GM12872 (cell line): Measurements from ENCODE around the gene CUEDC1.

Source experiments
- TF ChIP-seq, protein P1 (sequence below): IDR thresholded peaks from 3 replicates; pipeline ENCODE4 v1.5.1; 2011; ENCODE audit warnings: low read depth, mild to moderate bottlenecking, low read length, moderate library complexity; ENCODE audit not compliant: insufficient read depth

CUEDC1 gene

DNA sequence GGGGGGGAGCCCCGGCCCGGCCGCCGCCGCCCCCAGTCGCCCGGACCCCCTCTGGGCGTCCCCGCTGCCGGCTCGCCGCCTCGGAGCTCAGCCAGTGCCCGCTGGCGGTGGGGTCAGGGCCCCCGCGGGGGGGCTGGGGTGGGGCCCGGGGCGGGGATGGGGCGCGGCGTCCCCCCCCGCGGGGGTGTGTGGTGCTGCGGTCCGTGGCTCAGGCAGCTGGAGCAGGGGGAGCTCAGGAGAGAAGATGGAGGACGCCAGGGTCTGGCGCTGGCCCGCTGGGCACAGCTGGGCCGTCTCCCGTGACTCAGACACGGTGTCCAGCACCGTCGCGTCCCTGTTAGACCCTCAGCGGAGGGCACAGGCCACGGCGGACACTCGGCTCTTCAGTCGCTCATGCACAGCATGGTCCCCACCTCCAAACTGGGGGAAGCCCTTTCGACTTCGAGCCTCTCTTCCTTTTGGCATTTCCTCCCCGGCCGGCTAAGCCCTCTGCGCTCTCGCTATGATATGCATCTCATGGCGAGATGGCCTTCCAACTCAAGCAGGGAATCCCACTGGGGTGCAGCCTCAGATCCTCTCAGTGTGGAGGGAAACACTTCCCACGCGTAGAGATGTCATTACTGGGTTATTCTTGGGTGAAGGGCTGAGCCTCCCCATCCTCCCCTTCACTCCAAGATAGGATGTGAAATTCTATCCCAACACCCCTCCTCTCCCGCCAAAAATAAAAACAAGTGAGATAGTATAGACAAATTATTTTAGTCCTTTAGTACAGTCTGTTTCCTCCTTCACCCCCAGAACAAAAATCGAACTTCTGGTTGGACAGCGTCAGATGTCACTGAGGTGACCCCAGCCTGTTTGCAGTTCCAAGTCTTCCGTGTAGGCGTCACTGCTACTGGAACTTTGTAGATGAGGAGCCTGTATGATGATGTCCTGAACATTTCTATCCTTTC, 33.4 kb upstream of the CUEDC1 start:
- TF ChIP-seq, protein P1, sequence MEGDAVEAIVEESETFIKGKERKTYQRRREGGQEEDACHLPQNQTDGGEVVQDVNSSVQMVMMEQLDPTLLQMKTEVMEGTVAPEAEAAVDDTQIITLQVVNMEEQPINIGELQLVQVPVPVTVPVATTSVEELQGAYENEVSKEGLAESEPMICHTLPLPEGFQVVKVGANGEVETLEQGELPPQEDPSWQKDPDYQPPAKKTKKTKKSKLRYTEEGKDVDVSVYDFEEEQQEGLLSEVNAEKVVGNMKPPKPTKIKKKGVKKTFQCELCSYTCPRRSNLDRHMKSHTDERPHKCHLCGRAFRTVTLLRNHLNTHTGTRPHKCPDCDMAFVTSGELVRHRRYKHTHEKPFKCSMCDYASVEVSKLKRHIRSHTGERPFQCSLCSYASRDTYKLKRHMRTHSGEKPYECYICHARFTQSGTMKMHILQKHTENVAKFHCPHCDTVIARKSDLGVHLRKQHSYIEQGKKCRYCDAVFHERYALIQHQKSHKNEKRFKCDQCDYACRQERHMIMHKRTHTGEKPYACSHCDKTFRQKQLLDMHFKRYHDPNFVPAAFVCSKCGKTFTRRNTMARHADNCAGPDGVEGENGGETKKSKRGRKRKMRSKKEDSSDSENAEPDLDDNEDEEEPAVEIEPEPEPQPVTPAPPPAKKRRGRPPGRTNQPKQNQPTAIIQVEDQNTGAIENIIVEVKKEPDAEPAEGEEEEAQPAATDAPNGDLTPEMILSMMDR = no peak

DNA sequence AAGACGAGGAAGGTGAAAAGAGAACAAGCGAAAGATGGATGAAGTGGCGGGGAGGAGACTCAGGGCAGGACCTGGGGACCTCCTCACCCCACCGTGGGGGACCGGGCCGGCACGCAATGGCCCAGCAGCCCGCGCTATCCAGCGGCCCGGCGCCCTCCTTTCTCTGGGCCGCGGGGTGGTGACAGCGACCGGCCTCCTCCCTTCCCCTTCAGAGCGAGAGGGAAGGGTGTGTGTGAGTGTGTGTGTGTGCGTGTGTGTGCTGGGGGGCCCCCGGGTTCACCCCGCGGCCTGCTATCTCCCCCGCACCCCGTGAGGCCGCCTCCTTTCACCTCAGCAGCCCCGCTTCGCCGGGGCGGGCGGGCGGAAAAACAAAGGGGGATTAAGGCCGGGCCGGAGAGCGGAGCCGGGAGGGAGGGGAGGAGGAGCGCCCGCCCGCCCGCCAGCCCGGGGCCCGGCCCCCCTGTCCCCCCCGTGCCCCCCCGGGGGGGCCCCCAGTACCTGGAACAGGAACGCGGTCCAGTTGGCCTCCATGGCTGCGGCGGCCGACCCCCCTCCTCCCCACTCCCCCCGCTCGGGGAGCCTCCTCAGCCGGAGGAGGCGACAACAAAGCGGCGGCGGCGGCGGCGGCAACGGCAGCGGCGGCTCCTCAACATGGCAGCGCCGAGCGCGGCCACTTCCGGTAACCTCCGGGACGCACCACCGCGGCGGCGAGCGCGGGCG, 32.5 kb upstream of the CUEDC1 start, which contains the start of gene VEZF1:
TSS of gene VEZF1 (minus strand) at position 674 of the 720 bp plus-strand sequence. CDS start at position 531, 143 bp downstream.
- TF ChIP-seq, protein P1 = no peak

DNA sequence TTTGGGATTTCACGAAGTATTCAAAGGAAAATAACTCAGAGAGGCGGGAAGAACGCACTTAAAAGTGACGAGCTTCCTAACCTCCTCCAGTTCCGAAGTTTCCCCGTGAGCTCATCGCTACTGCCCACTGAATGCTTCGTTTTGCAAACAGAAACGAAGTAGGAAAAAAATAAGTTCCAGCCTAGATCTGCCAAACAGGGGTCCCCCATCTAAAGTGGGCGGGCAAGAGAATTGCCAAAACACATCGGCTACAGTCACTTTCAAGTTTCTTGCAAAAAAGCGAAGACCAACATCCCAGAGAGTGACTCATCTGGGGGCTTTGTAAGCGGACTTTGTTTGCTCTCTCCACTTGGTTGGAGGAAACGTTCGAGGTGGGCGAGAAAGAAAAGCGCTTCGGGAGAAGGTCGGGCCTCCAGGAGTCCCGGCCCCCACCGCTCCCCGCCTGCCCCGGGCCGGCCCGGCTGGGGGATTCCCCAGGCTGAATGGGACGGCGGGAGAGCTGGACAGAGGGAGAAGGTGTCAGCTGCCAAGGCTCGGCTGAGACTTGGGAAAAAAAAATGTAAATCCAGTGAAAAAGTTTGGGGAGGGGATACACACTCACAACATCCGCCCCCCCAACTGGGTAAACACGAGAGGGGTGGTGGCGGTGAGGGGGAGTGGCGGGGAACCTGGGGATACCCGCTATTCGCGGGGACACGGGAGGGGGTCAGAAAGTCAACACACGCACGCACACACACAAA, 31.8 kb upstream of the CUEDC1 start:
- TF ChIP-seq, protein P1 = no peak

DNA sequence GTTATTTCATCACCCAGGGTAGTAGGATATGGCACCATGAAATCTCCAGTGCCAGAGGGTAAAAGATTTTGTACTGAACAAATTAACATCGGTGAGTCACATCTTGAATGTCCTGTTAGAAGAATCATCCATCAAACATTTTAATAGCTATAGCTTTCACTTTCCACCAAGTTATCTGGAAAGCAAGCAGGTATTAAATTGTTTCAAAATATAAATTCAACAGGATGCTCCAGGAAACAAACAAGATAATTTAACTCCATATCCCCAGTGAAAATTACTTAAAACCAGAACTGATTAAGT, 30.4 kb upstream of the CUEDC1 start:
- TF ChIP-seq, protein P1 = no peak

DNA sequence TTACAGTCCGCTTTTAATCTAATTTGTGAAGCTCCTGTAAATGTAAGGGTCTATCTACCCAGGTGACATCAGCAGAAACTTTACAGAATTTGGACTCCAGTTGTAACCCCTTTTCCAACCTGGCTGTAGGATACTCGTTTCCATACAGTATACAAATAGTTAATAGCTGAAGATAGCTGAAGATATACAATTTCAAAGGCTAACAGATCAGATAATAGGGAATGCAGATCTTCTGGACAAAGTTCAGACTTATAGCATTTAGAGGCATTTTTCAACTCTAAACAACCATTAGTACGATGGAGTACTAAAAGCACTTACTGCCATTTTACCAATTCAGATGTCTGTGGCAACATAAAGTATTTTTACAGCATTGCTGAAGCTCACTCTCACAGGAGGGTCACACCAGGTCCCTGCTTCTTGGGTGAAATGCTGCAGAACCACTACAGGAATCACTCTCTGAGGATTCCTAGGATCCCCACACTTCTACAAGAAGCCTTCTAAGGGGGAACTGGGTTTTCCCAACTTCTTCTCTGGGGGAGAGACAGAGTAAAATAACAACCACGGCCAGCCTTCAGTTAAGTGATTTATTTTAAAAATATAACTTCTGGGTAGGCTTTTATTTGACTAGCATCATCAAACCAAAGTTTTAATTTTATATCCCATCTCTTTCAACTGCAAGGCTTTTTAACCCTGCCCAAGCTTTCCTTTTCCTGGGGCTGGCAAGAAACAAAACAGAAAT, 29.9 kb upstream of the CUEDC1 start:
- TF ChIP-seq, protein P1 = no peak

DNA sequence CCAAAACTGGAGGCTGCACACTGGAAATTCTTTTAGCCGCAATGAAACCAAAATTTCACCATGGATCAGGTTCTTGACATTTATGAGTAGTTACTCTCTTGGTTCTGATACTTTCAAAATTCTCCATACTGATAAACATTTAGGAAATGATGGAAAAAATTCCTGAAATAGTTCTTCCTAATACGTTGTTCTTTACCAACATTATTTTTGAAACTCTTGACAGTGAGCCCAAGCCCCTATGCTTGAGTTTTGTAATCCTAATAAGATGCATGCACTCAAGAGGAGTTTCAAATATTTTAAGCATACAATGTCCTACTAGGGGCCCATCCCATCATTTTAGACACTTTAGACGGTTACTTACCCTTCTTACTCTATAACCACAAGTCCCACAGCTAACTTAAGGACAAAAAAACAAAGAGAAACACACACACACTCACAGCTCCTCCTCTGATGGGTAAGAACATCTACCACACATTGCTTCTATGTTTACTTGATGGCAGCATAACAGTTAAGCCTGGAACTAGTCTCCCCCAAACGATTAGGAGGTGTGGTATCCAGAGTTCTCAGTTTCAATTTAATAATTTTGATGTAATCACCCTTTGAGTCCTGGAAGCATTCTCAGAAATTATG, 29.2 kb upstream of the CUEDC1 start:
- TF ChIP-seq, protein P1 = no peak
